Measurements from ENCODE around the gene UBXN1.
"Not testable (repeated sequence)": the region's sequence is repeated elsewhere in the genome, so short reads cannot be mapped to it uniquely, and the experiment has no call there.

The UBXN1 gene

DNA sequence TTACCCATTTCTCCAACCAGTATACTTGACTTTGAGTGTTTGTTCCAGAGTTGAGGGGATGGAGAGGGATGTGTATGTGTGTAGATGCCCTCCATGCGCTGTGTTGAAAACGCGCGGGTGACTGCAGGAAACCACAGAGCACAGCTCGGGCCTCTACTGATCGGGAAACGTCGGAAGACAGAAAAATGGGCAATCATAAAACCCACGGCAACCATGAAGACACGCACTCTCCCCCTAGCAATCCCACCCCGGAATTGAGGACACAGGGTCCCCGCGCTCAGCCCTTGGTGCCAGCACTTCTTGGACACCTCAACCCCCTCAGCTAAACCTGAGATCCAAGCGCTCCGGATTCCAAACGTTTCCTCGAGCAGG is 7.7 kb downstream of the UBXN1 start:
- DNase-seq, result no peak

DNA sequence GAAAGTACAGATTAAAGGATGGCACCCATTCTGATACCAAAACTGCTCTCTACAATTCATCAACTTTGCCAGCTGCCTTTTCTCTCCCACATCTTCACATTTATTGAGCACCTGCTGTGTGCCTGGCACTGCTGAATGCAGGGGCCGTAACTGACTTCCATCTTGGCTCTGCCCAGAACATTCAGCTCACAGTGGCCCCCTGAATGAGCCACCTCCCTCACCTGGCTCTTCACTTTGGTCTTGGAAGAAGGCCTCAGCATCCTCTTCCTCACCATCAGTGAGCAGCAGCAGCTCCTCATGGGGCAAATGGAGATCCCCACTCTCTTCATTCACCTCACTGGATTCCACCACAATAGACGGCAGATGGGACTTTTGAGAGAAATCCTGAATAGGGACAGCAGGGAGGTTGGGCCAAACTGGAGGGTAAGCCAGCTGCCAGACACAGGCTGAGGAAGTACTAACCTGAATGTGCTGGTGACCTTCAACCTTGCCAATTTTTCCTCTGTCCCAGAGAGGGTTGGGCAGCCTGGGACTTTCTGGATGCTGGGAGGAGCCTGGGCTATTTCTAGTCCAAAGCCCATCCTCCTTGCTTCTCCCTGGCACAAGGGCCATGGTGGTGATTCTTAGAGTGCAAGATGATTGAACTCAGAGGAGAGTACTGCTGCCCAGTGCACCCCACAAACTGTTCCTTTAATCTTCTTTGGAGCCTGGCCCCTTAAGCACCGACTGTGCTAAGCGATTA is 9.3 kb downstream of the UBXN1 start:
- DNase-seq, result peak; percentile 88

DNA sequence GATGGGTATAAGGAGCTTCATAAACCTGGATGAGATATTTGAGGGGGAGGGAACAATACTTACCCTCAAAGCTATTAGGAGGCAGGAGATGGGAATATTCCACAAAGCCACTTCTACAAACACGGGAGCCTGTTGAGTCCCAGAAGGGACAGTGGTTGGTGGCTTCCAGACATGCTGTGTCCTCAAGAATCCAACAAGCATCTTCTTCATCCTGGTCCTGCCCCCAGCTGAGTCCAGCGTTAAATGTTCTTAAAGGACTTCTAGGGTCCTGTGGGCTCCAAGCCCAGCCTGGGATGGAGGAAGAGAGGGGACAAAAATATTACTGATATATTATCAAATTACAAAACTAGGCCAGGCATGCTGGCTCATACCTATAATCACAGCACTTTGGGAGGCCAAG is 11.4 kb downstream of the UBXN1 start:
- peak; percentile 25 for DNase-seq

DNA sequence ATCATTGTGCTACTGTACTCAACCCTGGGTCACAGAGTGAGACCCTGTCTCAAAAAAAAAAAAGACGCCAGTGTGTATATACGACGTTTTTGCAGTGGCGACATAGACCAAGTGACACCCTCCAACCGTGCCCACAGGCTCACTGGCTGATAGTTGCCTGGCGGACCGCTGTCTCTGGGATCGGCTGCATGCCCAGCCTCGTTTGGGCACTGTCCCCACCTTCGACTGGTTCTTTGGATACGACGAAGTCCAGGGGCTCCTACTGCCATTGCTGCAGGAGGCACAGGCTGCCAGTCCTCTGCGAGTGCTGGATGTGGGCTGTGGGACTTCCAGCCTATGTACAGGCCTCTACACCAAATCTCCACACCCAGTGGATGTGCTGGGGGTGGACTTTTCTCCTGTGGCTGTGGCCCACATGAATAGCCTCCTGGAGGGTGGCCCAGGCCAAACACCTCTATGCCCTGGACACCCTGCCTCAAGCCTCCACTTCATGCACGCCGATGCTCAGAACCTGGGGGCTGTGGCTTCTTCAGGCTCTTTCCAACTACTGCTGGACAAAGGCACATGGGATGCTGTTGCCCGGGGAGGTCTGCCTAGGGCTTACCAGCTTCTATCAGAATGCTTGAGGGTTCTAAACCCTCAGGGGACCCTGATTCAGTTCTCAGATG is 12.5 kb downstream of the UBXN1 start:
- DNase-seq, result peak; percentile 37

DNA sequence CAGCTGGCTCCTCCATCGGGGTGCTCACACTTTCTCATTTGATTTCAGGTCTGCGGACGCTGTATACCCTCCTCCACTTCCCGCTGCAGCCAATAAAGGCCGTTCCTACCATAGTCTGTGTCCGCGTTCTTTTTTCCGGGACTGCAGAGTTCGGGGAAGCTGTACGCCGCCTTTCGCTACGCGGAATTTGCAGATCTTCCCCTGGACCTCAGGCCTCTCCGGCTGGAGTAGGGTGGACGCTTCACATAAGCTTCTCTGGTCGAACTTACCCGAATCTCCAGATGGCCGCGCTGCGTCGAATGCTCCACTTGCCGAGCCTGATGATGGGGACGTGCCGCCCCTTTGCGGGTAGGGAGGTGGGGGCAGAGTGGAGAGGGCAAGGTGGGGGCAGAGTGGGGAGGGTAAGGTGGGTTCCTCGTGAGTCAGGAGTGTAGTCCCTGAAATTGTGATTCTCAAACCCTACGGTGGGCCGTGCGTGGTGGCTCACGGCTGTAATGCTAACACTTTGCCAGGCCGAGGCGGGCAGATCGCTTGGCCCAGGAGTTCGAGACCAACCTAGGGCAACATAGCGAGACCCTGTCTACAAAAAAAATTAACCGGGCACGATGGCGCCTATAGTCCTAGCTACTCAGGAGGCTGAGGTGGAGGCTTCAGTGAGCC is 13.1 kb downstream of the UBXN1 start:
- DNase-seq, result peak; percentile 46

DNA sequence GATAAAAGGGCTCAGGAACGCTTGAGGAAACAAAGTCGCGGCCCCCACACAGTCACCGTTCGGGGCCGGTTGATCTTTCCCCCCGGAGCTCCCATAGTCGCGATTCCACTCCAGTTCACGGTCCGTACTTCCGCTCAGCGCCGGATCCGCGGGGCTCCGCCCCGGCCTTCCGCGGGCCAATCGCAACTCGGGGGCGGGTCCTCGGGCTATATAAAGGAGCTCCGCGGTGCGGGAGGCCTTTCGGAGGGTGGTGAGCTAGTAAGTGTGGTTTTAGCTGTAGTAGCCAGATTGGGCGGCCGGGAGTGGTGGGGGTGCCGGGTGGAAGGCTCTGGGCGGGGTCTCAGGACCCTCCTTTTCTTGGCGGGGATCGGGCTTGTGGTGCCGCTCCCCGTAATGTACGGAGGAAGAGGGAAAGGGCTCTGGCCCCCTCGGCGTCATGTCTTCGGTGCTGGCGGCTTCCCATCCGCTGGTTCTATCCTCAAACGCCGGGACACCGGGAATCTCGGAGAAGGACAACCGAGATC is 13.7 kb downstream of the UBXN1 start, which contains the start of the genes C11orf98 and CSKMT:
C11orf98 (minus strand) TSS at position 136 of the 524 bp plus-strand sequence; CDS start at position 95, 41 bp downstream.
CSKMT (plus strand) TSS at position 238 of the 524 bp plus-strand sequence. CDS start 568 bp downstream, outside the sequence.
- DNase-seq, result peak; percentile 94

DNA sequence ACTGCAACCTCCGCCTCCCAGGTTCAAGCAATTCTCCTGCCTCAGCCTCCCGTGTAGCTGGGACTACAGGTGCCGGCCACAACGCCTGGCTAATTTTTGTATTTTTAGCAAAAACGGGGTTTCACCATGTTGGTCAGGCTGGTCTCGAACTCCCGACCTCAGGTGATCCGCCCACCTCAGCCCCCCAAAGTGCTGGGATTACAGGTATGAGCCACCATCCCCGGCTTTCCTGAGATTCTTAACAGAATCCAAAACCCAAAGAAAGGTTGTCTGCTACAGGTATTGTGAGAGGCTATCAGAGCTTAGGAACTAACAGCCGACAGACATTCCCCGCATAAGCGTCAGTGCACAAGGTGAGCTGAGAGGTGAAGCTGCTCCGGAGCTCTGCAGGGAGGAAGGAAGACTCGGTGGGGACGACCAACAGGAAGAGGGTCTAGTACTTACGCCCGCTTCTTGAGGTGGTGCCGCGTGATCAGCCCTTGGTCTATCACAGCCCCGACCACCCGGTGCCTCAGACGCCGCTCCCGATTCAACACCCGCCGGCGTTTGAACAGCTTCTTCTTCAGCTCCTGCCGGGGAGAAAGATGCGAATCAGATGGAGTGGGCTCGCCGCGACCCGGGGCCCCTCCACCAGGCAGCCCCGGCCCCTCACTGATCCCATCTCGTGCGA is 14.3 kb downstream of the UBXN1 start:
- peak; percentile 82 for DNase-seq

DNA sequence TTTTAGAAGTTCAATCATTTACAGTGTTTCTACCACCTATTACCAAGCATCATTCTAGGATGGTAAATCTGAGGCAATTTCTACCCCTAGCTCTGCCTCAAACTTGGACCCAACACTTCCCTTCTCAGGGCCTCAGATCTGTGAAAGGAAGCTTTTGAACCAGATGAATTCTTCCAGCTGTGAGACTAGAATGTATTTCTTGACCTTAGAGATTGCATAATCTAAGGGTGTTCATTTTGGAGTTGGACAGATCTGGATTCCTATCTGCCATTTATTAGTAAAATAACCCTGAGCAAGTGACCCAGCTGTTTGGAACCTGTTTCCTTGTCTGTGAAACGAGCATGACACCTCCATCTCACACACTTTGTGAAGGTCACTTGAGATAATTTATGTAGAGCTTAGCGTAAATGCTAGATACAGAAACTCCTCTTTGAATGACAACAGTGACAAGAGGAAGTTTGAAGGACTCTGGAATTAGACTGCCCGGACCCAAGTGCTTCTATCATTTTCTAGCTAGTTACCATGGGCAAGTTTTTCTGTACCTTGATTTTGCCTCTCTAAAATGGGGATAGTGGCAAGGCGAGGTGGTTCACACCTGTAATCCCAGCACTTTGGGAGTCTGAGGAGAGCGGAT is 22.0 kb downstream of the UBXN1 start:
- DNase-seq, result no peak

DNA sequence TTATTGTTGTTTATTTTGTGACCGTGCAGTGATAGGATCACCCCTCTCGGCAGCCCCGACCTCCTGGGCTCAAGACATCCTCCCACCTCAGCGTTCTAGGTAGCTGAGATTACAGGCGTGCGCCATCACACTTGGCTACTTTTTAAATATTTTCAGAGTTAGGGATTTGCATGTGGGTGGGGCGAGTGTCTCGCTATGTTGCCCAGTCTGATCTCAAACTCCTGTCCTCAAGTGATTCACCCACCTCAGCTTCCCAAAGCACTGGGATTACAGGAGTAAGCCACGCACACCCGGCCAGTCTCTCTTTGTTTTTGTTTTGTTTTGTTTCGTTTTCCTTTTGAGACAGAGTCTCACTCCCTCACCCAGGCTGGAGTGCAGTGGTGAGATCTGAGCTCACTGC is 24.6 kb downstream of the UBXN1 start:
- DNase-seq, result no peak

DNA sequence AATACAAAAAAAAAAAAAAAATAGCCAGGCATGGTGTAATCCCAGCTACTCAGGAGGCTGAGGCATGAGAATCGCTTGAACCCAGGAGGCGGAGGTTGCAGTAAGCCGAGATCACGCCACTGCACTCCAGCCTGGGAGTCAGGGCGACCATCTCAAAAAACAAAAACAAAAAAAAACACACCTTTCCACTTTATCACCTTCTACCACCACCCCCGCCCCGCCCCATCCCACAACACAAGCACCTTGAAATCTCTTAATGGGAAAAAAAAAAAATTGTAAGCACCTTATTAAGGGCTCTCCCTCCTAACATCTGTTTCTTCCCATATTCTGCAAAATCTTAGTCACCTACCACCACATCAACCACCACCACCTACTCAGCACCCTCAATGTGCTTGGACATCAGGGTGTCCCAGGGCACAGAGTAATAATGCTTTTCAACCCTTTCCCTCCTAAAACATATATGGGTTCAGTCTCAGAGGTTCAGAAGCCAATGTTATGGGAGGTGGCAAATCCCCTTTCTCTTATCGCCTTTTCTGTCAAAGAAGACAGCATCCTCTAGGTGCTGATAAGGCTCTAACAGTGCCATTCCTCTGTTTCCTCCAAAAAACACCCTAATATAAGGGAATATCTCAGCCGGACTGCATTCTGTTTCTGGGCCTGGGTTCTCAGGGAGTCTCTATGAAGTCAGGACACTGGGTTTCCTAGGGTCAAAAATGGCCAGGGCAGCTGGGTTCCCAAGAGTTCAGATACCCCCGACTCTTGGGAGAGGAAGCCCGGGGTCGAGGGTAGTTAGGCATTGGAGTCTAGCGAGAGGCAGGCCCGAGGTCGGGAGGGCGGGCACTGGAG is 26.5 kb downstream of the UBXN1 start:
- no peak for DNase-seq

DNA sequence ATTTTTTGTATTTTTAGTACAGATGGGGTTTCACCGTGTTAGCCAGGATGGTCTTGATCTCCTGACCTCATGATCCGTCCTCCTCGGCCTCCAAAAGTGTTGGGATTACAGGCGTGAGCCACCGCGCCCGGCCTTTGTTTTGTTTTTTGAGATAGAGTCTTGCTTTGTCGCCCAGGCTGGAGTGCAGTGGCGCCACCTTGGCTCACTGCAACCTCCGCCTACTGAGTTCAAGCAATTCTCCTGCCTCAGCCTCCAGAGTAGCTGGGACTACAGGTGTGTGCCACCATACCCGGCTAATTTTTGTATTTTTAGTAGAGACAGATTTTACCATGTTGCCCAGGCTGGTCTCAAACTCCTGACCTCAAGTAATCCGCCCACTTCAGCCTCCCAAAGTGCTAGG is 28.6 kb downstream of the UBXN1 start:
- not testable (repeated sequence) for DNase-seq

DNA sequence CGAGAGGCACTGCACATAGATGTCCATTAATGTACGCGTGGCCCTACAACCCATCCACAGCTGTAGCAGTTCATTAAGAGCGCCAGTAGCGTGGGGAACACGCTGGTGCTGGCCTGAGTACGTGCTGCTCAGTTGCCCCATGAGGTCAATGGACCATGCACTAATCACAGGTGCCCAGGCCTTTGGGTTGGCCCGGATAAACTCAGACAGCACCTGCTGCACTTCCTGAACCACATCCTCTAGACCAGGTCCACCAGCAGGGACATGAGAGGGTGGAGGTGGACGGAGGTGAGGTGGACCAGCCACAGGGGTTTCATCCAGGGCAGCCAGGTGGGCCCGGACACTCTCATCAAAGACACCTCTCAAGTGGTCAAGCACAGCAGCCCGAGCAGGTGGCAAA is 29.4 kb downstream of the UBXN1 start:
- no peak for DNase-seq

DNA sequence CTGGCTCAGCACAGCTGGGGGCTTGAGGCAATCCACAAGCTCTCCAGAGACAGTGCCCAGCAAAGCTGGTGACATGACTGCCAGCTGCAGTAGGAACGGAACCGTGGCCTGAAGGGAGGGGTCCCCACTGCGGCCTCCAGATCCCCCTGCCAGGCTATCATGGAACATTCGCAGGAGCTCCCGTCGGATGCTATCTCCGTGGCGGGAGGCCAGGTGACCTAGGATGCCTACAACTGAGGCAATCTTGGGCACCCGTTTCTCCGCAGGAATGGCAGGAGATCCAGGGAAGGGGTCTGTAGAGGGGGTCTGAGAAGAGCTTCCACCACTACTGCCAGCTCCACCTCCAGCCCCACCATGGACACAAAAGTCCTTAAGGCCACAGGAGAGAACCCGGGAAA is 29.9 kb downstream of the UBXN1 start:
- DNase-seq, result no peak

DNA sequence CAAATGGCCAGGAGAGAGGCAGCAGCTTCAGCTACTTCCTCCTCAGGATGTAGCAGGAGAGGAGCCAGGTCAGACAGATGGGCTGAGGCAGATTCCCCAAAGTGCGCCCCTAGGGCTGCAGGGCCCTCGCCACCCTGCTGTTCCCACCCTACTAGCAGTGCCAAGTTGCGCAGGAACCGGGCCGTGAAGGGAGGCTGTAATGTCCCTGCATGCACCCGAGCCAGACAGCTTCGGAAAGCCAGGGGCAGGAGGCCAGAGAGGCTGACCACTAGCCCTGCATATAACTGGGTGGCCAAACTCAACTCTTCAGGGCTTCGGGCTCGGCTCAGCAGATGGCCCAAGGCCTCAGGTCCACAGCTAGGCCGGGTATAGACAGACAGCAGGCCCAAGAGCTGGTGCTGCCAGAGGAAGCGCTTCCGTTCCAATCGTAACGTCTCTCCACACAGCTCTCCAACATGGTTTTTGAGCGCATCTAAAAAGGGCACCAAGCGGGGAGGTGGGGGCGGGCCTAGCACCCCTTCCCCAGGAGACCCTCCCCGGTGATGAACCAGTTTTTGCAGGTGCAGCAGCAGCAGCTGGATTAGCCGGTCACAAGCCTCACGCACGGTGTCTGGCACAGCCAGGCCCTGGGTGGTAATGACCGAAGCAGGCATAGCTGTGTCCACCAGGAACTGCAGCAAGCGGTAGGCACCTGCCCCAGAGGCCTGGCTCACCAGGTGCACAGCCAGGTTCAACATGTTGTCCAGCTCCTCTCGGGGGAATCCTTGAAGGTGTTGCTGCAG is 30.5 kb downstream of the UBXN1 start:
- no peak for DNase-seq

DNA sequence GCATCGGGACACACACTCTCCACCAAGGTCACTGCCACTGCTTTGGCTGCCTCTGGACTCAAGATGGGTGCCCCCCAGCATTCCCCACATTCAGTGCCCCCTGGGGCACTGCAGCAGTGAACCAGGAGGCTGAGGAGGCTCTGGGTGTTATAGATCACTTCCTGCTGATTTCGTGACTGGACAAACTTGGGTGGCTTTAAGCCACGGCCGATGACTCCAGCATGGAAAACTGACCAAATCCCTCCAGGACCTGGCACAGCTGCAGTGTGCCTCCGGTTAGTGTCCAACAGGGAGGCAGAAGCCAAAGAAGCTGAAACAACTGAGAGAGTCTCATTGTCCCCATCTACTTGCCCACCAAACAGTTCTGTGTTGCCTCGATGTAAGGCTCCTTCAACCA is 31.3 kb downstream of the UBXN1 start:
- DNase-seq, result no peak

DNA sequence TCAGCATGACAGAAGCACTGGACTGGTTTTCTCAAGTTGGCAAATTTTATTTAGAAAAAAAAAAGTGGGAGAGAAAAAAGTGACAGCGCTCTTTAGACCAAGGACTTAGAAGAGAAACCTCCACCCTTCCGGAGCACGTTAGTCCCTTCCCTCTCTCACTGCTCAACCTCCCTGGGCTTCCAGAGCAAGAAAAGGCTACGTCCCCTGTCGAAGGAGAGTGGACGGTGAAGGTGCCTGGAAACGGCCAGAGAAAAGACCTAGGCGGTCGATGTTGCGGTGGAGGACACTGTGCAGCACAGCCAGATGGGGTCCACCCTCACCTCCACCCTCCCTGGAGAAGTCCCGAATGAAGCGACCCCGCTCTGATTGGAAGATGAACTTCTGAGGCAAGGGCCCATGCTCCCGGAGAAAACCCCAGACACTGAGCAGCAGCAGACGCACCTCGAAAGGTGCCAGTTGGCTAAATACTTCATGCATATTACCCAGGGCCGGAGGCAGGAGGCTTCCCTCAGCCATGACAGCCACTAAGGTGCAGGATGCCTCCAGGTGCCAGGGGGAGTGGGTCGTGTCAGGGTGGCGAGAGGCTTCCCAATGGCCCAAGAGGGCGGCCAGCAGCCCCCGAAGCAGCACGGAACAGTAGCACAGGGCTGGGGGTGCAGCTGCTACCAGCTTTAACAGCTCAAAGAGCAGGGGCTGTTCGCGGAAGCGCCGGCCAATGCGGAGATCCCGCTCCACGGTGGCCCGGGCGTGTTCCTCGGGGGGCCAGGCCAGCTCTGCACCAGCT is 31.9 kb downstream of the UBXN1 start:
- peak; percentile 45 for DNase-seq

DNA sequence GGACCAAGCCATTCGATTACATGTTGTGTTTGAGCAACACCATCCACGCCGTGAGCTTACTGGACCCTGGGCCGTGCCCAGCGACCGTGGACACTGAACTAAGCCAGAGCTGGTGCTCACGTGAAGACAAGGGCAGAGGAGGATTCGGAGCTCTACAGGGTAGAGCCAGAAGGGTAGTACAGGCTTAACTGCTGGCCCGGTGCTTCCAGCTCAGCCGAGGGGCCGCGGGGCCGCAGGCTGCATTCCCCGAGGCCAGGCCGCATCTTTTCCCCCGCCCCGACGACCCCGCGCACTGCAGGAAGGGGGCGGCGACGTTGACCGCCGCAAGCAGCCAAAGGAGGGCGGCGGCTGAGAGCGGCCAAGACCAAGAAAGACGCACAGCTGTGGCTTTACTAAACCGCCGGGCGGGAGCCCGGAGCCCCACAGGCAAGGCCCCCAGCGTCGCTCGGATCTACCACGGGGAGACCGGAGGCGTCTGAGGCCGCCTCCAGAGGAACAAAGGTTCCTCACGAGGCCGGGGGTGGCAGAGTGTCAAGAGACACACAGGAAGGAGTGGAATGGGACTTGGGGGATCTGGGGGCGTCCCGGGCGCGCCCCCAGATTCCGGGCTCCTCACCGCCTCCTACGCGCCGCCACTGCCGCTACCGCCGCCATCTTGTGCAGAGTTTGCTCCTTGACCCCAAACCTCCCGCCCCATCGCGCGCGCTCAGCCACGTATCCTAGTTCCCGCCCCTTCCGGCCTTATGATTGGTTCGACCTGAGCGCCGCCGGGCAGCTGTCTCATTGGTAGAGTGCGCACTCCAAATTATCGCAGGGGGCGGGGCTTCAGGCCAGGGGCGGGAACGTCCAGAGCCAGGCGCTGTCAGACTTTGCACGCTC is 32.7 kb downstream of the UBXN1 start, which contains the start of gene GANAB:
GANAB (minus strand) TSS at position 668 of the 879 bp plus-strand sequence; CDS start at position 654, 14 bp downstream.
- DNase-seq, result peak; percentile 98

DNA sequence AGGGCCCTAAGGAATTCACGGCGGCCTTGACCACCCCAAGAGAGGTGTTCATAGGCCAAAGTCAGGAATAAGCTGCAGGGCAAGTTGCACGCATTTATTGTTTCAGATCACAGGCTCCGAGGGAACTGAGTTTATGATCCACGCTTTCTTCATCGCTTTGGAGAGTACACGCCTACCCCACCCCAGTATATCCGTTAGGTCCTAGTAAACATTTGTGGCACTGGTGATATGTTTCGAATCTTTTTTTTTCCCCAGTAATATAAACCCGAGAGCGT is 33.3 kb downstream of the UBXN1 start:
- DNase-seq, result no peak

DNA sequence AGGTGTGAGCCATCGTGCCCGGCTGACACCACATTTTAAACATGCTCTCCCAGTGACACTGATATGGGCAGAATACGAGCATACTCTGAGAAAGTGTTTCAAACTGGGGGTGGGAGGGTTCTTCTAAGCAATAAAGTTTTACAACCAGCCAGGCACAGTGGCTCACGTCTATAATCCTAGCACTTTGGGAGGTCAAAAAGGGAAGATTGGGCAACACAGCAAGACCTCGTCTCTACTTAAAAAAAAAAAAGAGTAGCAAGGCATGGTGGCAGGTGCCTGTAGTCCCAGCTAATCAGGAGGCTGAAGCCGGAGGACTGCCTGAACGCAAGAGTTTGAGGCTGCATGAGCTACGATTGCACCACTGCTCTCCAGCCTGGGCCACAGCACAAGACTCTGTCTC is 34.7 kb downstream of the UBXN1 start:
- DNase-seq, result no peak

Measured in NCI-H82 (cell line).